Keratinocyte (primary cell): ENCODE results near the gene SMAD3. TPM values are rescaled to one million over a fixed set of nuclear protein-coding genes. Genes with fewer than 3 reads are reported as not detected.

Source experiments
- DNase-seq: peaks from one replicate; pipeline ENCODE4 v3.0.0-alpha.2; 2011; ENCODE audit warnings: low read depth, missing footprints, low spot score
- FAIRE-seq: peaks from 2 replicates; lab custom pipeline; 2011; peaks lifted over from hg19 to GRCh38; lab: Jason Lieb, UNC
- H2AFZ ChIP-seq: 2 replicates; pipeline ENCODE4 v1.6.0; 2012; ENCODE audit warnings: low read length, control low read depth, inconsistent platforms; ENCODE audit not compliant: control insufficient read depth
- H3K27ac ChIP-seq: 2 replicates; pipeline ENCODE4 v1.5.1; 2011; ENCODE audit warnings: low read length; ENCODE audit not compliant: control insufficient read depth, insufficient read depth
- H3K27me3 ChIP-seq: 3 replicates; pipeline ENCODE4 v1.6.0; 2011; ENCODE audit warnings: low read length; ENCODE audit not compliant: control insufficient read depth, insufficient read depth; ENCODE audit errors: extremely low read depth
- H3K36me3 ChIP-seq, 2 experiments: 2 replicates in 1 of 2; 3 replicates in 1 of 2; pipeline ENCODE4 v1.5.1; 2011; ENCODE audit warnings: low read length in 2 of 2, mild to moderate bottlenecking in 1 of 2; ENCODE audit not compliant: control insufficient read depth in 2 of 2, insufficient read depth in 2 of 2; ENCODE audit errors: extremely low read depth in 1 of 2
- H3K4me1 ChIP-seq: 3 replicates; pipeline ENCODE4 v1.5.1; 2011; ENCODE audit warnings: low read length; ENCODE audit not compliant: control insufficient read depth, insufficient read depth; ENCODE audit errors: extremely low read depth
- H3K4me2 ChIP-seq: 3 replicates; pipeline ENCODE4 v1.6.0; 2011; ENCODE audit warnings: low read depth, low read length; ENCODE audit not compliant: control insufficient read depth, insufficient read depth; ENCODE audit errors: extremely low read depth
- H3K4me3 ChIP-seq, 3 experiments: fragments of 200-600 bp in 1 of 3; sonication (generic) in 1 of 3; 2 replicates in 2 of 3; 3 replicates in 1 of 3; pipeline ENCODE4 v1.5.1; 2011 to 2016; ENCODE audit warnings: low read length in 3 of 3, mild to moderate bottlenecking in 3 of 3, control low read depth in 2 of 3, inconsistent platforms in 1 of 3, low read depth in 1 of 3, mixed read lengths in 1 of 3, mixed run types in 1 of 3, moderate library complexity in 1 of 3; ENCODE audit not compliant: control insufficient read depth in 2 of 3, insufficient read depth in 2 of 3; ENCODE audit errors: extremely low read depth in 1 of 3
- H3K79me2 ChIP-seq: 2 replicates; pipeline ENCODE4 v1.6.0; 2012; ENCODE audit warnings: low read length; ENCODE audit not compliant: control insufficient read depth, insufficient read depth
- H3K9ac ChIP-seq: 3 replicates; pipeline ENCODE4 v1.6.0; 2011; ENCODE audit warnings: low read length; ENCODE audit not compliant: control insufficient read depth, insufficient read depth; ENCODE audit errors: extremely low read depth
- H3K9me1 ChIP-seq: 3 replicates; pipeline ENCODE4 v1.6.0; 2011; ENCODE audit warnings: low read length; ENCODE audit not compliant: control insufficient read depth, insufficient read depth; ENCODE audit errors: extremely low read depth
- H3K9me3 ChIP-seq: 2 replicates; pipeline ENCODE4 v1.5.1; 2012; ENCODE audit warnings: low read depth, low read length; ENCODE audit not compliant: control insufficient read depth
- H4K20me1 ChIP-seq: 3 replicates; pipeline ENCODE4 v1.6.0; 2011; ENCODE audit warnings: low read length; ENCODE audit not compliant: control insufficient read depth, insufficient read depth; ENCODE audit errors: extremely low read depth
- CTCF ChIP-seq, 3 experiments: IDR thresholded peaks in 1 of 3; conservative IDR thresholded peaks in 1 of 3; optimal IDR thresholded peaks in 1 of 3; 2 replicates in 2 of 3; 3 replicates in 1 of 3; pipeline versions ENCODE3 to v1.5.1; 2011; ENCODE audit warnings: low read length in 3 of 3, mild to moderate bottlenecking in 3 of 3, moderate library complexity in 2 of 3, control low read depth in 1 of 3, inconsistent platforms in 1 of 3; ENCODE audit not compliant: insufficient read depth in 2 of 3; ENCODE audit errors: extremely low read depth in 1 of 3
- EZH2 ChIP-seq: IDR thresholded peaks from one replicate; pipeline ENCODE4 v1.6.1; 2012; ENCODE audit warnings: inconsistent platforms, mild to moderate bottlenecking, low read length, moderate library complexity
- dilution Hi-C: fragments of 300-500 bp; cut with MboI; formaldehyde crosslinking; loops from one replicate; pipeline ENCODE4 v1.7.0; 2020; ENCODE audit warnings: low sequenced_read_pairs; ENCODE audit not compliant: extremely low pct_ligation_motif_present
- polyA plus RNA-seq, 5 experiments: library from polyadenylated mRNA; depleted of rRNA in 3 of 5; stranded (reverse) in 3 of 5; stranded (forward) in 1 of 5; unstranded in 1 of 5; fragments of >200 nt; gene quantifications; 1 replicate in 1 of 5; 2 replicates in 3 of 5; 3 replicates in 1 of 5; pipeline versions ENCODE4 v1.2.1 to v1.2.3, GENCODE V29; 2011 to 2012; ENCODE audit warnings: missing spikeins in 2 of 5, low read depth in 1 of 5, low replicate concordance in 1 of 5

SMAD3 gene
- polyA plus RNA-seq, 1 donor (not counting 4 experiments of a cell fraction or from before 2014, with no cell fraction given), result 33.7 TPM

- no peak overlapping the region for H3K4me2 ChIP-seq
Measured at GRCh38 chr15:67199881-67200763, 134.7 kb downstream of the SMAD3 start.

GRCh38 chr15:67201136-67201535 lies 135.7 kb downstream of the SMAD3 start:
- H3K4me1 ChIP-seq, result no peaks in the 10 kb centered on the region
- TF ChIP-seq CTCF (optimal IDR thresholded peaks at IDR 0.05 in 1 of 3, IDR thresholded peaks at IDR 0.05 in 1 of 3, conservative IDR thresholded peaks at IDR 0.05 in 1 of 3; ENCODE audit: extremely low read depth in 1 of 3, insufficient read depth in 2 of 3, low read length in 3 of 3) (no peak), EZH2 (no peak)
- no peak overlapping the region for H2AFZ ChIP-seq
- no peak overlapping the region for H3K27ac ChIP-seq
- H3K36me3 ChIP-seq, result peaks cover 11 to 19% of the 10 kb centered on the region in 2 experiments
- no peaks in the 10 kb centered on the region for H3K27me3 ChIP-seq
- no peak for FAIRE-seq
- H3K9me1 ChIP-seq, result no peaks in the 10 kb centered on the region
- H3K4me2 ChIP-seq, result no peak overlapping the region
- H3K9me3 ChIP-seq, result no peaks in the 10 kb centered on the region
- H4K20me1 ChIP-seq, result no peaks in the 10 kb centered on the region
- no peaks in the 10 kb centered on the region for H3K79me2 ChIP-seq
- no peak overlapping the region for H3K4me3 ChIP-seq
- dilution Hi-C loops, result no loop called here
- no peak overlapping the region for H3K9ac ChIP-seq
- no peak for DNase-seq

More at GRCh38 chr15:67199881-67200763, 134.7 kb downstream of the SMAD3 start:
- H3K4me1 ChIP-seq, result no peaks in the 10 kb centered on the region
- H3K27me3 ChIP-seq, result no peaks in the 10 kb centered on the region
- no peaks in the 10 kb centered on the region for H3K9me1 ChIP-seq
- TF ChIP-seq CTCF (optimal IDR thresholded peaks at IDR 0.05 in 1 of 3, IDR thresholded peaks at IDR 0.05 in 1 of 3, conservative IDR thresholded peaks at IDR 0.05 in 1 of 3; ENCODE audit: extremely low read depth in 1 of 3, insufficient read depth in 2 of 3, low read length in 3 of 3) (no peak), EZH2 (no peak)
- H2AFZ ChIP-seq, result no peak overlapping the region
- dilution Hi-C loops, result no loop called here
- H3K79me2 ChIP-seq, result no peaks in the 10 kb centered on the region
- H3K4me3 ChIP-seq, result no peak overlapping the region
- H3K9ac ChIP-seq, result no peak overlapping the region
- FAIRE-seq (no peak), DNase-seq (no peak)
- no peaks in the 10 kb centered on the region for H4K20me1 ChIP-seq
- no peaks in the 10 kb centered on the region for H3K9me3 ChIP-seq
- peaks cover 9 to 16% of the 10 kb centered on the region in 2 experiments for H3K36me3 ChIP-seq
- no peak overlapping the region for H3K27ac ChIP-seq
